Right atrium auricular region (tissue), 2 donors: Measurements from ENCODE around the gene SLC39A3. TPM values are rescaled to one million over a fixed set of nuclear protein-coding genes. Genes with fewer than 3 reads are reported as not detected.
A peak's percentile ranks its signal among the peaks of the same experiment; 100 is the strongest.

Experiments
- DNase-seq: peaks from one replicate; pipeline ENCODE4 v3.0.0-alpha.2; 2019; ENCODE audit warnings: low spot score
- H3K27ac ChIP-seq, 2 donors: fragments of 200-600 bp; sonication (generic); 1 replicate in 1 of 2; 2 replicates in 1 of 2; pipeline ENCODE4 v1.5.1; 2016 to 2019
- H3K27me3 ChIP-seq, 2 donors: fragments of 200-600 bp; sonication (generic); one replicate each; pipeline versions ENCODE4 v1.5.1 to v1.6.0; 2017 to 2019
- H3K36me3 ChIP-seq: fragments of 200-600 bp; sonication (generic); one replicate; pipeline ENCODE4 v1.5.1; 2016
- H3K4me1 ChIP-seq, 2 donors: fragments of 200-600 bp; sonication (generic); one replicate each; pipeline versions ENCODE4 v1.5.1 to v1.6.0; 2017 to 2019
- H3K4me3 ChIP-seq, 2 donors: fragments of 200-600 bp; sonication (generic); 1 replicate in 1 of 2; 2 replicates in 1 of 2; pipeline ENCODE4 v1.5.1; 2017 to 2019; ENCODE audit warnings: mild to moderate bottlenecking in 1 of 2, moderate library complexity in 1 of 2
- H3K9me3 ChIP-seq, 2 donors: fragments of 200-600 bp; sonication (generic); one replicate each; pipeline ENCODE4 v1.5.1; 2019
- CTCF ChIP-seq, 2 donors: fragments of 200-600 bp; sonication (generic); IDR thresholded peaks; one replicate each; pipeline ENCODE4 v1.5.1; 2019; ENCODE audit warnings: antibody characterized with exemption in 2 of 2
- total RNA-seq, 2 donors: library from RNA; depleted of rRNA; stranded (reverse); fragments of >200 nt; gene quantifications; one replicate each; pipeline ENCODE4 v1.1.0, GENCODE V29; 2016

Gene SLC39A3
- total RNA-seq, 2 donors from 2014 or later, result 22.9 to 38.0 TPM

GRCh38 chr19:2722541-2723344 is 17.1 kb downstream of the SLC39A3 start:
- peak; percentile 70 for DNase-seq
- Histone ChIP-seq H3K27ac (peak overlapping the region; percentile 86 to 88), H3K4me3 (peak overlapping the region in 1 of 2 donors; percentile 13), H3K36me3 (no peaks in the 10 kb centered on the region), H3K27me3 (no peaks in the 10 kb centered on the region), H3K4me1 (peaks cover 0 to 43% of the 10 kb centered on the region in 2 donors), H3K9me3 (no peaks in the 10 kb centered on the region)
- TF ChIP-seq CTCF (IDR thresholded peaks at IDR 0.05), result no peak

GRCh38 chr19:2721570-2722540 is 18.0 kb downstream of the SLC39A3 start:
- Histone ChIP-seq H3K27me3 (no peaks in the 10 kb centered on the region), H3K27ac (peak overlapping the region; percentile 86 to 88), H3K36me3 (no peaks in the 10 kb centered on the region), H3K4me1 (peaks cover 0 to 43% of the 10 kb centered on the region in 2 donors), H3K4me3 (peak overlapping the region; percentile 47 to 59), H3K9me3 (no peaks in the 10 kb centered on the region)
- no peak for TF ChIP-seq CTCF (IDR thresholded peaks at IDR 0.05)
- no peak for DNase-seq

GRCh38 chr19:2720777-2721569 is 18.8 kb downstream of the SLC39A3 start, which contains the start of gene DIRAS1:
TSS of gene DIRAS1 (minus strand) at chr19:2721372. CDS start at chr19:2717806, 3,566 bp downstream.
- no peak for DNase-seq
- H3K27ac ChIP-seq, result peak within 1 kb of the TSS; percentile 89 to 91
- TF ChIP-seq CTCF (IDR thresholded peaks at IDR 0.05), result no peak
- H3K27me3 ChIP-seq, result no peaks in the 10 kb centered on the region
- H3K36me3 ChIP-seq, result no peaks in the 10 kb centered on the region
- H3K9me3 ChIP-seq, result no peaks in the 10 kb centered on the region
- peak within 1 kb of the TSS; percentile 59 to 61 for H3K4me3 ChIP-seq
- peaks cover 0 to 43% of the 10 kb centered on the region in 2 donors for H3K4me1 ChIP-seq

GRCh38 chr19:2719920-2720776 is 19.7 kb downstream of the SLC39A3 start:
- Histone ChIP-seq H3K27ac (peak overlapping the region; percentile 89 to 91), H3K36me3 (no peaks in the 10 kb centered on the region), H3K9me3 (peaks cover 0 to 4% of the 10 kb centered on the region in 2 donors), H3K4me1 (peaks cover 0 to 43% of the 10 kb centered on the region in 2 donors), H3K4me3 (peak overlapping the region; percentile 59 to 61), H3K27me3 (no peaks in the 10 kb centered on the region)
- no peak for DNase-seq
- peak in 1 of 2 donors; percentile 14 for TF ChIP-seq CTCF (IDR thresholded peaks at IDR 0.05)
